CD4-positive, CD25-positive, alpha-beta regulatory T cell (primary cell): ENCODE data around the gene PCOLCE2. TPM values are rescaled to one million over a fixed set of nuclear protein-coding genes. Genes with fewer than 3 reads are reported as not detected.

Experiments
- ATAC-seq, 2 donors: fragments of 150-1000 bp; cut with Tn5 transposase; one replicate each; pipeline ENCODE4 v1.10.0; 2021; ENCODE audit warnings: low read depth in 2 of 2, moderate number of reproducible peaks in 2 of 2, moderate library complexity in 1 of 2
- DNase-seq, 3 donors: peaks; one replicate each; pipeline versions ENCODE4 v3.0.0 to v3.0.0-alpha.2; 2012 to 2022; ENCODE audit warnings: mixed read lengths in 1 of 3
- H3K27ac ChIP-seq: one replicate; pipeline ENCODE4 v1.7.0; 2013; ENCODE audit warnings: mild to moderate bottlenecking, low read length; ENCODE audit not compliant: insufficient read depth, poor library complexity, severe bottlenecking
- H3K27me3 ChIP-seq: one replicate; pipeline ENCODE4 v1.7.0; 2013; ENCODE audit warnings: low read length; ENCODE audit not compliant: control insufficient read depth, insufficient read depth
- H3K36me3 ChIP-seq: one replicate; pipeline ENCODE4 v1.7.0; 2013; ENCODE audit warnings: mild to moderate bottlenecking, low read length, moderate library complexity; ENCODE audit not compliant: control insufficient read depth, insufficient read depth
- H3K4me1 ChIP-seq: 2 replicates; pipeline ENCODE4 v1.7.0; 2013; ENCODE audit warnings: mild to moderate bottlenecking, low read length; ENCODE audit not compliant: insufficient read depth, control insufficient read depth, poor library complexity, severe bottlenecking
- H3K4me3 ChIP-seq: one replicate; pipeline ENCODE4 v1.7.0; 2013; ENCODE audit warnings: low read depth, mild to moderate bottlenecking, low read length, moderate library complexity
- H3K9me3 ChIP-seq, 2 experiments: 1 replicate in 1 of 2; 2 replicates in 1 of 2; pipeline ENCODE4 v1.7.0; 2013; ENCODE audit warnings: low read length in 2 of 2, mild to moderate bottlenecking in 1 of 2, moderate library complexity in 1 of 2; ENCODE audit not compliant: control insufficient read depth in 2 of 2
- H3K27ac Mint-ChIP-seq, 3 donors: one replicate each; pipeline ENCODE4 v1.8.0; 2020 to 2022; ENCODE audit warnings: mild to moderate bottlenecking in 3 of 3, mixed read lengths in 3 of 3, moderate library complexity in 2 of 3
- H3K27me3 Mint-ChIP-seq: one replicate; pipeline ENCODE4 v1.8.0; 2022; ENCODE audit warnings: mild to moderate bottlenecking, mixed read lengths
- H3K36me3 Mint-ChIP-seq: one replicate; pipeline ENCODE4 v1.8.0; 2020; ENCODE audit warnings: mixed read lengths
- H3K4me1 Mint-ChIP-seq, 4 donors: one replicate each; pipeline ENCODE4 v1.8.0; 2020 to 2022; ENCODE audit warnings: mixed read lengths in 4 of 4, mild to moderate bottlenecking in 1 of 4
- H3K4me3 Mint-ChIP-seq, 4 donors: one replicate each; pipeline ENCODE4 v1.8.0; 2020 to 2022; ENCODE audit warnings: mild to moderate bottlenecking in 4 of 4, mixed read lengths in 4 of 4, moderate library complexity in 3 of 4
- H3K9me3 Mint-ChIP-seq, 7 donors: one replicate each; pipeline ENCODE4 v1.8.0; 2020 to 2022; ENCODE audit warnings: mixed read lengths in 7 of 7, mild to moderate bottlenecking in 3 of 7, moderate library complexity in 2 of 7
- polyA plus RNA-seq, 4 donors: library from polyadenylated mRNA; unstranded; fragments of 300-500 nt; fragmentation: Illumina TruSeq; gene quantifications; one replicate each; pipeline ENCODE4 v1.2.3, GENCODE V29; 2021
- total RNA-seq: library from RNA; stranded (reverse); gene quantifications from one replicate; pipeline ENCODE4 v1.2.3, GENCODE V29; 2022

Gene PCOLCE2
- total and polyA plus RNA-seq, 5 donors from 2014 or later, result not detected

DNA sequence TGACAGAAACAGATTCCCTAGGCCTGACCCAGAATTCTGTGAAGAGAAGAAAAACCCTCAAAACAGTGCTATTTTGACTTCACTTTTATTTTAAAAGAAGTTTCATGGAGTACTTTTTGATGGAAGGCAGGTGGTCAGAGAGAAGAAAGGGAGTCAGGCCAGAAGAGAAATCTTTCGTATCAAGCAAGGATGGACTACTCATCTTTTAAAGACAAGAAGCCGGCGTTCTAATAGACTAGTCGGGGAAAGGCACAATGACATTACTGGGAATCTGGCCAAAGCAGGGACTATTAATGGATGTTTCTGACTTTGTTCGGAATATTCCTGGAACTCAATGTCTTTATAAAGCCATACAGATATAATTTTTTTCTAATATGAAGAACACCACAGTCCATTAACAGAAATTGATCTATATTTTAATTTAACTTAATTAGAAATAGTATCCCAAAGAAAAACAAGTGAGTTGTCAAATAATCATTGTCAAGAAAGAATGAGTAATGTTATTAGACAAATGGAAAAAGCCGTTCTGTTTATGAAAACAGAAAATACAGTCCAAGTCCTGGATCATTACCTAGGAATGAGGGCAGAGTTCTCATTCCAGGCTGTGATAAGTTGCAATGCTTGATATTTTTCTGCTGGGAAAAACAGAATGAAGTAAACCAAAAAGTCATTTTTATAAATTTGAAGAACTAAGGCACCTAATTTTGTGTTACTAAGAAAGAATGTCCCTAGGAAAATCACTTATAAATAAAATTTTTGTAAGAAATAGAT is 23.7 kb upstream of the PCOLCE2 start:
- Histone ChIP-seq H3K4me1 (no peaks in the 10 kb centered on the region), H3K9me3 (no peaks in the 10 kb centered on the region), H3K36me3 (no peaks in the 10 kb centered on the region), H3K27me3 (peaks cover 7% of the 10 kb centered on the region), H3K4me3 (no peak overlapping the region), H3K27ac (no peak overlapping the region)
- H3K27ac Mint-ChIP-seq, result no peak overlapping the region
- H3K4me3 Mint-ChIP-seq, result no peak overlapping the region
- peaks cover 0 to 3% (median 0%) of the 10 kb centered on the region in 7 donors for H3K9me3 Mint-ChIP-seq
- no peaks in the 10 kb centered on the region for H3K4me1 Mint-ChIP-seq
- ATAC-seq (no peak), DNase-seq (no peak)
- no peaks in the 10 kb centered on the region for H3K36me3 Mint-ChIP-seq
- peaks cover 37% of the 10 kb centered on the region for H3K27me3 Mint-ChIP-seq

DNA sequence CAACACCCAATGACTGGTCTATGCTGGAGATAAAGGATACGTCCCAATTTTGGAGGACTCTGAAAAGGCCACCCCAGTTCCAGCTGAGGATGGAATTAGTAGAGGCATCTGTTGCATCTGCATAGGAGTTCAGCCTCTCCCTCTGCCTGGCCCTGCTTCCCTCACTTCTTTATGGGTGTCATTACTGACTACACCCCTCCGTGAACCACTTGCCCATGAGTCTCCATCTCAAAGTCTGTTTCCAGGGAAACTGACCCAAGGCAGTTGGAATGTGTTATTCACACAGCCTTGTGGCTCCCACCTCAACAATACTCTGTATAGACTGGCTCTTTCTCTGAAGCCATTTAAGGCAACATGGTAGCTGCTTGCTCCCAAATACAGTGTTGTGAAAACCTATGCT is 21.4 kb upstream of the PCOLCE2 start:
- Histone ChIP-seq H3K4me3 (no peak overlapping the region), H3K4me1 (no peaks in the 10 kb centered on the region), H3K27ac (no peak overlapping the region), H3K9me3 (no peaks in the 10 kb centered on the region), H3K27me3 (peaks cover 10% of the 10 kb centered on the region), H3K36me3 (no peaks in the 10 kb centered on the region)
- no peak for ATAC-seq
- DNase-seq, result no peak
- H3K4me1 Mint-ChIP-seq, result no peaks in the 10 kb centered on the region
- H3K36me3 Mint-ChIP-seq, result no peaks in the 10 kb centered on the region
- no peak overlapping the region for H3K4me3 Mint-ChIP-seq
- peaks cover 38% of the 10 kb centered on the region for H3K27me3 Mint-ChIP-seq
- H3K27ac Mint-ChIP-seq, result no peak overlapping the region
- H3K9me3 Mint-ChIP-seq, result peaks cover 0 to 2% (median 0%) of the 10 kb centered on the region in 7 donors

GRCh38 chr3:142909282-142909681 is 20.4 kb upstream of the PCOLCE2 start:
- Mint-ChIP-seq H3K9me3 (peaks cover 0 to 4% (median 0%) of the 10 kb centered on the region in 7 donors), H3K27ac (no peak overlapping the region), H3K4me3 (no peak overlapping the region), H3K4me1 (no peaks in the 10 kb centered on the region), H3K27me3 (peaks cover 30% of the 10 kb centered on the region), H3K36me3 (no peaks in the 10 kb centered on the region)
- peaks cover 14% of the 10 kb centered on the region for H3K27me3 ChIP-seq
- H3K36me3 ChIP-seq, result no peaks in the 10 kb centered on the region
- no peaks in the 10 kb centered on the region for H3K9me3 ChIP-seq
- no peaks in the 10 kb centered on the region for H3K4me1 ChIP-seq
- no peak for DNase-seq
- no peak for ATAC-seq
- H3K27ac ChIP-seq, result no peak overlapping the region
- no peak overlapping the region for H3K4me3 ChIP-seq

DNA sequence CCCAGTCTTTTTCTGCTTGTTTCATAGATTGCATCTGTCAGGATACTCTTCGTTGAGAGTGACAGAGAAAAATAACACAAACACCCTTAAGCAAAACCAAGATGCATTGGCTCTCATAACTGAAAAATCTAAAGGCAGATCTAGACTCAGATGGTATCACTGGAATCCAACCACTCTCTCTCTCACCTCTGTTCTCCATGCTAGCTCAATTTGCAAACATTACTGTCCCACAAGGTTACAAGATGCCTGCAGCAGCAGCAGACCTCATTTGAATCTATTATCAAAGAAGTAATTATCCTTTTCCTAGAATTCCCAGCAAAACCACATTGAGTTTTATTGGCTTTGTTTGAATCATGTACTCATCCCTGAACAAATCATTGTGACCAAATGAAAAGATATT is 19.1 kb upstream of the PCOLCE2 start:
- H3K4me3 Mint-ChIP-seq, result no peak overlapping the region
- Histone ChIP-seq H3K4me1 (no peaks in the 10 kb centered on the region), H3K27me3 (peaks cover 12% of the 10 kb centered on the region), H3K9me3 (no peaks in the 10 kb centered on the region), H3K27ac (no peak overlapping the region), H3K4me3 (no peak overlapping the region), H3K36me3 (no peaks in the 10 kb centered on the region)
- peaks cover 40% of the 10 kb centered on the region for H3K27me3 Mint-ChIP-seq
- ATAC-seq (no peak), DNase-seq (no peak)
- no peaks in the 10 kb centered on the region for H3K36me3 Mint-ChIP-seq
- H3K27ac Mint-ChIP-seq, result no peak overlapping the region
- H3K4me1 Mint-ChIP-seq, result no peaks in the 10 kb centered on the region
- H3K9me3 Mint-ChIP-seq, result peaks cover 0 to 4% (median 0%) of the 10 kb centered on the region in 7 donors

DNA sequence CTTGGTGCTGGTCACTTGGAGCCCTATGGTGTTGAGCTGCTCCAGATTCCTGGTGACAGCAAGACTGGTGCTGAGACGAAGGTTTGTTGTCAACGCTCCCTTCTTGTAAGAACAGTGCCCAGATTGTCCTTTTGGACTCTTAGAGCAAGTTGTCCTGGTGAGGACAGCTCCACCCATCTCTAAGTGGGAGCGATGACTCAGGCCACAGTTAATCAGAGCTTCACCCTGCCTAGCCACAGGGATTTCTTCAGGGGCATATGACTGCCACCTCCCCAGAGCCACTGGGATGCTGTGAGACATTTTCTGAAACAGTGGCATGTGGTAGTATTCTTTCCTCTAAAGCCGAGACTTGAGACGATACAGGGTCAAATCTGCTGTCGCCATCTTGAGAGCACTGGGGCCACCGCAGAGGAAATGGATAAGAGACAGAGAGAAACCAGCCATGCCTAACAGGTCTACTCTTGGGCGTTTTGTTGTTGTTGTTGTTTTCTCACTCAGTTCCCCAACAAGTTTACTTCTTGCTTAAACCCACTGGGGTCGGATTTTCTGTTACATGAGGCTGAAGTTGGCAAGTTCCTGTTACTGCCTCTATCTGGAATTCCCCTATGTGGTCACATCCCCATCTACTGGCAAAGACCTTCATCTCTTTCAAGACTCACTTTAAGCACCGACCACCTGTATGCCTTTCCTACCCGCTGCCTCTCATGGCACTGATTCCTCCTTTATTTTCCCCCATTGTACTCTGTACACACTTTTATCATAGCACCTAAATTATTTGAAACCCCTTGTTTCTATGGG is 16.0 kb upstream of the PCOLCE2 start:
- Mint-ChIP-seq H3K9me3 (peaks cover 0 to 4% (median 0%) of the 10 kb centered on the region in 7 donors), H3K4me1 (no peaks in the 10 kb centered on the region), H3K4me3 (no peak overlapping the region), H3K36me3 (no peaks in the 10 kb centered on the region), H3K27me3 (peaks cover 55% of the 10 kb centered on the region), H3K27ac (no peak overlapping the region)
- H3K4me1 ChIP-seq, result no peaks in the 10 kb centered on the region
- H3K27me3 ChIP-seq, result peaks cover 9% of the 10 kb centered on the region
- no peak overlapping the region for H3K4me3 ChIP-seq
- H3K9me3 ChIP-seq, result no peaks in the 10 kb centered on the region
- ATAC-seq (no peak), DNase-seq (peak in 1 of 3 donors; percentile 20)
- no peak overlapping the region for H3K27ac ChIP-seq
- no peaks in the 10 kb centered on the region for H3K36me3 ChIP-seq

GRCh38 chr3:142902356-142902755 is 13.5 kb upstream of the PCOLCE2 start:
- H3K4me3 ChIP-seq, result no peak overlapping the region
- no peaks in the 10 kb centered on the region for H3K9me3 ChIP-seq
- H3K4me1 ChIP-seq, result no peaks in the 10 kb centered on the region
- H3K27ac Mint-ChIP-seq, result no peak overlapping the region
- H3K4me1 Mint-ChIP-seq, result no peaks in the 10 kb centered on the region
- H3K27ac ChIP-seq, result no peak overlapping the region
- peaks cover 0 to 6% (median 0%) of the 10 kb centered on the region in 7 donors for H3K9me3 Mint-ChIP-seq
- H3K4me3 Mint-ChIP-seq, result no peak overlapping the region
- no peaks in the 10 kb centered on the region for H3K36me3 ChIP-seq
- H3K27me3 Mint-ChIP-seq, result peaks cover 65% of the 10 kb centered on the region
- no peak for DNase-seq
- ATAC-seq, result no peak
- no peaks in the 10 kb centered on the region for H3K36me3 Mint-ChIP-seq
- H3K27me3 ChIP-seq, result peaks cover 15% of the 10 kb centered on the region

DNA sequence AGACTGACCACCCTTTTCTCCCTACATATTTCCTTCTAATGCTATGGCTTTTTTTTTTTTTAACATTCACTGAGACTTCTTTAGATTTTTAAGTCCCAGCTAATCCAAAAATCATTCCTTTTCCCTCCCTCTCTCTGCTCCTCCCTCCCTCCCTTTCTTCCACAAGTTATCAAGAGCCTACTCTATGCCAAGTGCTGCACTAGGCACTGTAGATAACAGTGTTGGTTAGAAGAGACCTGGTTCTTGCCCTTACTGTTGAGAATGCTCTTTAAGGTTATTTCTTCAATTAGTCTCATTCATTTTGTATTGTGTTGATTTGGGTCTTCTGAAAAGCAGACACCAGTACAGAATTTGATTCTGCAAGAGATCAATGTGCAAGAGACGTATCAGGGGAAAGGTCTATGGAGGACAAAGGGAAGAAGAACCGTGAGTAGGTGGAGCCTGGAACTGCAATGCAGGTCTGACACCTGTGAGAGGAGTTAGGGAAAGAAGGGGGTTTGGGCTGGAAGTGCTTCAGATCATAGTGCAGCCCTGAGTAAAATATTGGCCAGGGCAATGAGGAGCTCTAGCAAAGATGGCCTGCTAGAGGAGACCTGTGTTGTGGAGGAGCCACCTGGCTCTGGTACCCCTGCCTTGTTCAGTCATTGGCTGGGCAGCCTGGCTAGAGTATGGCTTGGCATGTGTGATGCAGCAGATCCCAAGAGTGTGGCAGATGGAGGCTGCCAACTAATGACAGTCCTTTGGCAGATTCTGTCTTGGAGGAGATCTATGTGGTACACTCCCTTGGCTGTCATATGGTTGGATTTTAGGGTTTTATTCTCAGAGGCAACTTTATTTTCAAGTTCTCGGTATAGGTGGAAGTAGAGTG is 9.7 kb upstream of the PCOLCE2 start:
- H3K4me3 ChIP-seq, result no peak overlapping the region
- peaks cover 9% of the 10 kb centered on the region for H3K27me3 ChIP-seq
- H3K4me1 Mint-ChIP-seq, result peaks cover 0 to 7% (median 0%) of the 10 kb centered on the region in 4 donors
- no peaks in the 10 kb centered on the region for H3K36me3 ChIP-seq
- peaks cover 63% of the 10 kb centered on the region for H3K27me3 Mint-ChIP-seq
- peaks cover 0 to 6% (median 0%) of the 10 kb centered on the region in 7 donors for H3K9me3 Mint-ChIP-seq
- H3K9me3 ChIP-seq, result no peaks in the 10 kb centered on the region
- no peaks in the 10 kb centered on the region for H3K4me1 ChIP-seq
- DNase-seq, result no peak
- H3K4me3 Mint-ChIP-seq, result no peak overlapping the region
- no peak overlapping the region for H3K27ac Mint-ChIP-seq
- no peak for ATAC-seq
- H3K36me3 Mint-ChIP-seq, result no peaks in the 10 kb centered on the region
- H3K27ac ChIP-seq, result no peak overlapping the region
